ENCODE measurements around the gene RTBDN.
"Not testable (repeated sequence)": the region's sequence is repeated elsewhere in the genome, so short reads cannot be mapped to it uniquely, and the experiment has no call there.

Gene RTBDN

GRCh38 chr19:12859546-12859945, 25.2 kb upstream of the RTBDN start:
- POLR2A ChIA-PET (ENCODE audit: low non-redundant PET), result no interaction called here

GRCh38 chr19:12858041-12858928, 23.9 kb upstream of the RTBDN start:
- no peak for TF ChIP-seq CTCF (conservative IDR thresholded peaks at IDR 0.05; ENCODE audit: low read depth)
- H3K27ac ChIP-seq, result no peak overlapping the region
- ChIA-PET CTCF (interaction anchor here (0.8 kb wide), 1 partner anchor 11 kb away, joined by 3 read pairs; no protein-coding TSS in a partner anchor), POLR2A (ENCODE audit: low non-redundant PET) (interaction anchor here (0.6 kb wide), 1 partner anchor 10 kb away, joined by 3 read pairs; no protein-coding TSS in a partner anchor)
- no peak for DNase-seq (ENCODE audit: low spot score)

More at GRCh38 chr19:12859546-12859945, 25.2 kb upstream of the RTBDN start:
- CTCF ChIA-PET, result interaction anchor here (0.8 kb wide), 1 partner anchor 12 kb away, joined by 3 read pairs; no protein-coding TSS in a partner anchor
- TF ChIP-seq CTCF (conservative IDR thresholded peaks at IDR 0.05; ENCODE audit: low read depth), result no peak
- DNase-seq (ENCODE audit: low spot score), result no peak
- no peak overlapping the region for H3K27ac ChIP-seq

GRCh38 chr19:12856653-12857052, 22.3 kb upstream of the RTBDN start:
- ChIA-PET POLR2A (ENCODE audit: low non-redundant PET) (no interaction called here), CTCF (no interaction called here)
- no peak for TF ChIP-seq CTCF (conservative IDR thresholded peaks at IDR 0.05; ENCODE audit: low read depth)
- DNase-seq (ENCODE audit: low spot score), result no peak
- H3K27ac ChIP-seq, result no peak overlapping the region

- CTCF ChIA-PET, result interaction anchor here (0.6 to 2.9 kb wide), 37 partner anchors 10 to 273 kb away, joined by 3 to 25 read pairs (median 4); partner anchors contain the start of genes BEST2, GCDH, RNASEH2A and SYCE2
- POLR2A ChIA-PET (ENCODE audit: low non-redundant PET), result interaction anchor here (0.7 kb wide), 1 partner anchor 11 kb away, joined by 3 read pairs; no protein-coding TSS in a partner anchor
- peak; percentile 98 for TF ChIP-seq CTCF (conservative IDR thresholded peaks at IDR 0.05; ENCODE audit: low read depth)
These were observed 13.1 kb upstream of the RTBDN start for GRCh38 chr19:12847159-12848139.

GRCh38 chr19:12846613-12847012, 12.2 kb upstream of the RTBDN start:
- CTCF ChIA-PET, result interaction anchor here (0.6 to 2.9 kb wide), 11 partner anchors 11 to 130 kb away, joined by 3 to 25 read pairs (median 5); no protein-coding TSS in a partner anchor
- POLR2A ChIA-PET (ENCODE audit: low non-redundant PET); H3K27ac ChIP-seq; DNase-seq (ENCODE audit: low spot score): not testable (repeated sequence)

More at GRCh38 chr19:12847159-12848139, 13.1 kb upstream of the RTBDN start:
- peak; percentile 85 for DNase-seq (ENCODE audit: low spot score)
- no peak overlapping the region; the same call in 1 of the 2 replicates for H3K27ac ChIP-seq

GRCh38 chr19:12843999-12844732, 9.8 kb upstream of the RTBDN start:
- no peak for DNase-seq (ENCODE audit: low spot score)
- no peak for TF ChIP-seq CTCF (conservative IDR thresholded peaks at IDR 0.05; ENCODE audit: low read depth)
- H3K27ac ChIP-seq, result no peak overlapping the region
- ChIA-PET CTCF (interaction anchor here (0.6 to 1.0 kb wide), 3 partner anchors 86 to 1762 kb away, joined by 3 to 4 read pairs (median 3); no protein-coding TSS in a partner anchor), POLR2A (ENCODE audit: low non-redundant PET) (no interaction called here)

Data from RWPE1 (cell line).